GM20000 (cell line): ENCODE data around the gene FAM237A.

Experiments
- DNase-seq: peaks from one replicate; pipeline ENCODE4 v3.0.0; 2012; ENCODE audit warnings: low spot score
- TF ChIP-seq, protein P1 (sequence below): IDR thresholded peaks from 2 replicates; pipeline ENCODE4 v1.5.1; 2012; ENCODE audit warnings: mild to moderate bottlenecking, control low read depth; ENCODE audit errors: extremely low read depth, missing control alignments

Gene FAM237A

DNA sequence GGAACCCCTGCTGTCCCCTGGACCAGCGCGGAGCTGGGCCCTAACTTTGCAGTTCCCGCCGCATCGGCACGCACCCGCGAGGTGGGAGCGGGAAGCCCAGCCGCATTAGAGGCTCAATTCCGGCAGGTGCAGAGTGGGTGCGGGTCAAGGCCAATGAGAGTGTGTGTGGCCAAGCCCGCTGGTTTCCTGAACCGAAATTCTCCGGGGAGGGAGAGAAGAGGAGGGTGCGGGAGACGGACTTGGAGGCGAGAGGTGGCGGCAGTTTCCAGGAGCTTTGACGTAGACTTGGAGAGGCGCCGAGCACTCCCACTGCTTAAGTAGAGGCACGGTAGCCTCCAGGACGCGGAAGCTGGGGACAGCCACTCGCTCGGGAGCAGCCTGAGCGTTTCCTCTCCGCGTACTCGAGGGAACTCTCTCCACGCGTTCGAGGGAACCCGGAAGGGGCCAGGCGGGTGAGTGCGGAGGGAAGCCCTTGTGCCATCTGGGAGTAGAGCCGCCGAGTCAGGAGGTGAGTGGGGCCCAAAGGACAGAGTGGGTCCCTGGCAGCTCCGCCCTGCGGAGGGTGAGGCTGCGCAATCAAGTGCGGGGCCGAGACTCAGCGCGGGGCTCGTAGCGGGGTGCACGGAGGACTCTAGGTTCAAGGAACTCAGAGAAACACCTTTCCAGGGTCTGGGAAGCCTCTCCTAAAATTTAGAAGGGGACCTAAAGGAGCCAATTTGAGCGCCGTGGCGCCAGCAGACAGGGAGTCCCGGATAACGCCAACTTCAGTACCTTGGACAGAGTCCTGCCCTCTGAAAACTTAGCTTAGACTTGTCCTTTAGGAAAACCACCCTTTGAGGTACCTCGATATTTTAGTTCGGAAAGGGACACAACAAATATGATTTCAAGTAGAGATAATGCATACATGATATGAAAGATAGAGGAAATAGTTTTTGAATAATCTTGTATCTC lies at the start of gene FAM237A:
Gene FAM237A (plus strand): TSS at position 413 of the 951 bp plus-strand sequence. CDS start 1,750 bp downstream, outside the sequence.
- TF ChIP-seq, protein P1, sequence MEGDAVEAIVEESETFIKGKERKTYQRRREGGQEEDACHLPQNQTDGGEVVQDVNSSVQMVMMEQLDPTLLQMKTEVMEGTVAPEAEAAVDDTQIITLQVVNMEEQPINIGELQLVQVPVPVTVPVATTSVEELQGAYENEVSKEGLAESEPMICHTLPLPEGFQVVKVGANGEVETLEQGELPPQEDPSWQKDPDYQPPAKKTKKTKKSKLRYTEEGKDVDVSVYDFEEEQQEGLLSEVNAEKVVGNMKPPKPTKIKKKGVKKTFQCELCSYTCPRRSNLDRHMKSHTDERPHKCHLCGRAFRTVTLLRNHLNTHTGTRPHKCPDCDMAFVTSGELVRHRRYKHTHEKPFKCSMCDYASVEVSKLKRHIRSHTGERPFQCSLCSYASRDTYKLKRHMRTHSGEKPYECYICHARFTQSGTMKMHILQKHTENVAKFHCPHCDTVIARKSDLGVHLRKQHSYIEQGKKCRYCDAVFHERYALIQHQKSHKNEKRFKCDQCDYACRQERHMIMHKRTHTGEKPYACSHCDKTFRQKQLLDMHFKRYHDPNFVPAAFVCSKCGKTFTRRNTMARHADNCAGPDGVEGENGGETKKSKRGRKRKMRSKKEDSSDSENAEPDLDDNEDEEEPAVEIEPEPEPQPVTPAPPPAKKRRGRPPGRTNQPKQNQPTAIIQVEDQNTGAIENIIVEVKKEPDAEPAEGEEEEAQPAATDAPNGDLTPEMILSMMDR, result no peak
- peak; percentile 36 for DNase-seq

DNA sequence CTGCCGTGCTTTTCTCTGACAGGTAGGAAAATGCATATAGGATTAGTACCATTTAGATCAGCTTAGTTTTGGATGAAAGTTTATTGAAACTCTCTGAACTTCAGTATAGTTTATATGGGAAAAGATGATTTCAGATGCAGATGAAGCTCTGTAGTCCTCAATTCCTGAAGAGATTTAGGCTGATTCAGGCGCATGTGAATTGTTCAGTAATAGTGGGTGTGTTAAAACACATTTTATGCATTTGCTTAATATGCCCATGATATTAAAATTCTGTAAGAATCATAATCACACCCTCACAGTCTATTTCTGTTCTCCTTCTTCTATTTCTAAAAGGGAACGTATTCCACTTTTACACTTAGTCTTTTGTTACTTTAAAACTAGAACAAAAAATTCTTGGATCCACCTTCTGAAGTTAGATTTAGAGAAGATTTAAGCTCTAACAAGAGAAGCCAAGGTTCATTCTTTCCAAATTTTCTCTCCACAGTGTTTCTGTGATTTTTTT lies 44.5 kb upstream of the FAM237A start:
- TF ChIP-seq, protein P1, result no peak
- DNase-seq, result no peak

DNA sequence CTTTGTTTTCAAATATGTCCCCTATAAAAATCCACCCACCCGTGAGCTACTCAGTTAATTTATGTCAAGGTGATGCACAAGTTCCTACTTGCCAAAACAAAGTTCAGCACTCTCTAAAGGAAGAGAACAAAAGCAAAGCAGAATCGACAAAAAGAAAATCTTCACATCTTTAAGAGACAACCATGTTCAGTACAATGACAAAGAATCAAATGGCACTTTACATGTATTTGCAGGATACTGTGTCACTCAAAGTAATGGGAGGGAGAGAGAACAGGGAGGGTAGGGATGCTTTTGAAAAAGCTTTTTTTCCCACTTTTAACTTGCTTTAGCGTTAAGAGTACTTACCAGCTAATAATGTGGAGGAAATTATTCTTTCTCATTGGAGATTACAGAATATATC lies 39.0 kb upstream of the FAM237A start:
- TF ChIP-seq, protein P1, result no peak
- DNase-seq, result no peak

DNA sequence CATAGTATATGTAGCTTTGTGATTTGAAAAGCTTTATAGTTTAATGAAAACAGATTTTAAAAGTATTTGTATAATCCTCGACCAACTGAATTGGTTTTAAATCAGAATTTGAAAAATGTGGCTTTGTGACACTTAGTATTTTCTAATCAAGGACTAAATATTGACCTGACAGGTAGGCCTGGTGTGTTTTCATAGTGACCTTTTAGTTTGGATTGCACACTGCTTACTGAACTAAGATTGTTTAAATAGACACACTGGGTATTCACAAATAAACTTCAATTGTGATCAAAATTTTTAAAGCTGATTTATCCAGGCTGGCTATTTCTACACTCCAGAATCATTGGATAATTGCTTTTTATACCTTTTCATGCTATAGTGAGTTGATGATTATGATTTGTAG lies 31.8 kb upstream of the FAM237A start:
- DNase-seq, result no peak
- TF ChIP-seq, protein P1, result no peak

DNA sequence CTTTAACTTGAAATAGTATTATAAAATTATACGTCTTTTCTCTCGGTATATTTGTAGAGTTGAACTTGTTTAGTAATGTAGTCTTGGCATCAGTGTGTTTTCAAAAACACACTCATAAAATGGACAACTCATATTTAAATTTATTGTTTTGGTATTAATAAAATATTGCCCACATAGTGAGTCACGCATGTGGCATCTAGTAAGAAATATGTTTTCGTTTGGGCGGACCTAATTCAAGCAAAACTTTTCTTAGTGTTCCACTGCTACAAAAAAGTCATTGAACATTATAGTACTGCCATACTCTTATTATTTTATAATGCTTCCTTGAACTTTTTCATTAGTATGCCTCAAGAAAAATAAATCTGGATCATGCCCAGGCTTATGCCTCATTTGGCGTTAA lies 31.1 kb upstream of the FAM237A start:
- TF ChIP-seq, protein P1, result no peak
- DNase-seq, result no peak

DNA sequence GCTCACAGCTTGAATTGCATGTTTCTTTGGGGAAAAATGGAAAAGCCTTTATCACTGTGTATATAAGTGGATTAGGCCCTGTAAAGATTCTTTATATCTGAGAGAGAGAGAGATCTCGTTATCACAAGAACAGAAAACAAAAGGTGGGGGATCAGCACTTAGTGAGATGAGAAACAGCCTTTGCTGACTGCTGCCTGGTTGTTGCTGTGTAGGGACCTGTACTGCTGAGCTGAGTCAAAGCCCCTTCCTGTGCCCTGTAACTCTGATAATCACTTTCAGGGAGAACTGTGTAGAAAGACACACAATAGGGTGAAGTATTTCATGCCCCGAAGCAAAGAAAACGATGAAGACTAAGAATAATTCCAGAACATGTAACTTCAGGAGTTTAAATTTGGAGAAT lies 30.6 kb upstream of the FAM237A start:
- TF ChIP-seq, protein P1, result no peak
- DNase-seq, result no peak

DNA sequence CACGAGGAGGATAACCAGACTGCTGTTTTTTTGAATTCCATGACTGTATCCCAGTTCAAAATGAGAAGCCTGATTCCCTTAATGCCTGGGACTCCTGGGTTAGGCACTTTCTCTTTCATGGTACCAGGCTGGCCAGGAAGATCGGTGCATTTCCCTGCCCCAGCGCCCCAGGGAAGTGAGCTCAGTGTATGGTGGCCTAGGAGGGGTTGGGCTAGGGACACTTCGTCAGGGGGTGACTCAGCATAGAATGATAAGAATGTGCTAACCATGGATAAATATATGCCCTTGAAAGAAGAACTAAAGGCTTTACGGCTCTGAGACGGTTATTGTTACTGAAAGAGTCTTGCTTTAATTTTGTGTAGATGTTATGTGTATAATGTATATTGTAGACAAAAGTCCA lies 27.5 kb upstream of the FAM237A start:
- no peak for DNase-seq
- TF ChIP-seq, protein P1, result no peak
